C4-2B (cell line): Measurements from ENCODE around the gene NVL.
A peak's percentile ranks its signal among the peaks of the same experiment; 100 is the strongest.

ENCODE experiments used
- H3K27ac ChIP-seq: fragments of 450-650 bp; 2 replicates; pipeline ENCODE4 v1.5.1; 2017
- ZFX ChIP-seq: fragments of 450-650 bp; IDR thresholded peaks from 2 replicates; pipeline ENCODE4 v1.6.1; 2017
- TF ChIP-seq, protein P1 (sequence below): fragments of 450-650 bp; conservative IDR thresholded peaks from 2 replicates; pipeline ENCODE4 v1.5.1; 2017; ENCODE audit warnings: mild to moderate bottlenecking

Gene NVL

DNA sequence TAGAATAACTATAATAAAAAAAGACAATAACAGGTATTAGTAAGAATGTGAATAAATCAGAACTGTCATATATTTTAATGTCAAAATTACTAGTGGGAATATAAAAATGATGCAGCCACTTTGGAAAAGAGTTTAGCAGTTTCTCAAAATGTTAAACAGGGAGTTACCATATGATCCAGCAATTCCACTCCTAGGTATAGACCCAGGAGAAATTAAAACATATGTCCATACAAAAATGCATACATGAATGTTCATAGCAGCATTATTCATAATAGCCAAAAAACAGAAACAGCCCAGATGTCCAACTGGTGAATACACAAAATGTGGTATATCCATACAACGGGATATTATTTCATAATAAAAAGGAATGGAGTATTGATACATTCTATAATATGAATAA is 71.6 kb downstream of the NVL start:
- no peak for TF ChIP-seq ZFX
- TF ChIP-seq, protein P1, sequence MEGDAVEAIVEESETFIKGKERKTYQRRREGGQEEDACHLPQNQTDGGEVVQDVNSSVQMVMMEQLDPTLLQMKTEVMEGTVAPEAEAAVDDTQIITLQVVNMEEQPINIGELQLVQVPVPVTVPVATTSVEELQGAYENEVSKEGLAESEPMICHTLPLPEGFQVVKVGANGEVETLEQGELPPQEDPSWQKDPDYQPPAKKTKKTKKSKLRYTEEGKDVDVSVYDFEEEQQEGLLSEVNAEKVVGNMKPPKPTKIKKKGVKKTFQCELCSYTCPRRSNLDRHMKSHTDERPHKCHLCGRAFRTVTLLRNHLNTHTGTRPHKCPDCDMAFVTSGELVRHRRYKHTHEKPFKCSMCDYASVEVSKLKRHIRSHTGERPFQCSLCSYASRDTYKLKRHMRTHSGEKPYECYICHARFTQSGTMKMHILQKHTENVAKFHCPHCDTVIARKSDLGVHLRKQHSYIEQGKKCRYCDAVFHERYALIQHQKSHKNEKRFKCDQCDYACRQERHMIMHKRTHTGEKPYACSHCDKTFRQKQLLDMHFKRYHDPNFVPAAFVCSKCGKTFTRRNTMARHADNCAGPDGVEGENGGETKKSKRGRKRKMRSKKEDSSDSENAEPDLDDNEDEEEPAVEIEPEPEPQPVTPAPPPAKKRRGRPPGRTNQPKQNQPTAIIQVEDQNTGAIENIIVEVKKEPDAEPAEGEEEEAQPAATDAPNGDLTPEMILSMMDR: no peak
- no peak overlapping the region for H3K27ac ChIP-seq

DNA sequence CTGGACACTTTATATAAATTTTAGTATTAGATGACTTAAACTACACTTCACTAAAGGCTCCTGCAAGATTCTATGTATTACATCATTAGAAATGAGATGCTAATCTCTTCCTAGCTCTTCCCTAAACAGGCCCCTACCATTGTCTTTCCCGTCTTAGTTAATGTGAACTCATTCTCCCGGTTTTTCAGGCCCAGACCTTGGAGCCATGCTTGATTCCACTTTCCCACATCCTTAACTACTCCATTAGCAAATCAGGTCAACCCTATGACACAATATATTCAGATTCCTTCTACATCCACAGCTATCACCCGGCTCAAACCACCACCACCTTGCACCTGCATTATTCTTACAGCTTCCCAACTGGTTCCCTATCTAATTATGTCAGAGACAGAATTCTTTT is 73.3 kb downstream of the NVL start:
- TF ChIP-seq, protein P1: no peak
- no peak for TF ChIP-seq ZFX
- no peak overlapping the region for H3K27ac ChIP-seq

DNA sequence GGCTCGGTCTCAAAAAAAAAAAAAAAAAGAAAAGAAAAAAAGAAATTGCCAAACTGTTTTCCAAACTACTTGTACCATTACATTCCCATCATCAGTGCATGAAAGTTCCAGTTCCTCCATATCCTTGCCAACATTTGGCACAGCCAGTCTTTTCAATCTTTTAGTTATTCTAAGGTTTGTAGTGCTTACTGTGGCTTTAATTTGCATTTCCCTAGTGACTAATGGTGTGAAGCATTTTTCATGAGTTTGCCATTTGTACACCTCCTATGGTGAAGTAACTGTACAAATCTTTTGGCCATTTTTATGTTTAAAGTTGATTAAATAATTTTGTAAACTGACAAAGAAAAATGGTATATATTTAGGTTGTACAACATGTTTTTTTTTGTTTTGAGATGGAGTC is 76.3 kb downstream of the NVL start:
- no peak overlapping the region for H3K27ac ChIP-seq
- no peak for TF ChIP-seq ZFX
- TF ChIP-seq, protein P1: no peak

DNA sequence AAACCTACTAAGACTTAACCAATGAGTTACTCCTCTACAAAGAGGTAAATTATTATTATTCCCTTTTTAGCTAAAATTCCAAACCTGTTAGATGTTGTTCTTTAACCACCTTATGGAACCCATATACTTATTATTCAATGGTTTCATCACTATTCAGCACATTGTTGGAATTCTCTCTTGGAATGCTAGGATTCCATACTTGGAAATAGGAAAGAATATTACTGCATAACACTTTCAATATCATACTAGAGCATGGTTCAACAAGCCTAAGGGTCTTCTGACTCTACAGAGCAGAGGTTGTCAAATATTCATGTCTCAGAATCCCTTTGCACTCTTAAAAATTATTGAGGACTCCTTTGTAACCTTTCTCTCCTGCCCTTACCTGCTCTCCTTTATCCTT is 77.5 kb downstream of the NVL start:
- TF ChIP-seq, protein P1: no peak
- no peak for TF ChIP-seq ZFX
- no peak overlapping the region for H3K27ac ChIP-seq

DNA sequence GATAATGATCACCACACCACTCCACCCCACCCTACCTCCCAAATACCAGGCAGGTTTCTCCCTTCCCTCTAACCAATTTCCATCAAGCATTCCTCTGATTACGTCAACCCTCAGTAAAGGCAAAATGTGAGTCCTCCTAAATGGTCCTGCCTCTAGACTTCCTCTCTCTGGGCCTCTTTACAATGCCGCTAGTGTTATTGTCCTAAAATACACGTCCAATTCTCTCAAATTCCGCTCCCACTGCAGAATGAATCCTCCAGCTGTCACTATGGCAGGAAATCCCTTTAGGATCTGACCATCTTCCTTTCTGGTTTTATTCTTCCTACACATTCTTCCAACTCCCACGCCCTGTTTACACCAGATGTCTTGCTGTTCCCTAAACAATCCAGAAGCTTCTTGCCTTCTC is 78.2 kb downstream of the NVL start:
- H3K27ac ChIP-seq: no peak overlapping the region; the same call in 1 of the 2 replicates
- TF ChIP-seq ZFX: no peak
- TF ChIP-seq, protein P1: no peak

DNA sequence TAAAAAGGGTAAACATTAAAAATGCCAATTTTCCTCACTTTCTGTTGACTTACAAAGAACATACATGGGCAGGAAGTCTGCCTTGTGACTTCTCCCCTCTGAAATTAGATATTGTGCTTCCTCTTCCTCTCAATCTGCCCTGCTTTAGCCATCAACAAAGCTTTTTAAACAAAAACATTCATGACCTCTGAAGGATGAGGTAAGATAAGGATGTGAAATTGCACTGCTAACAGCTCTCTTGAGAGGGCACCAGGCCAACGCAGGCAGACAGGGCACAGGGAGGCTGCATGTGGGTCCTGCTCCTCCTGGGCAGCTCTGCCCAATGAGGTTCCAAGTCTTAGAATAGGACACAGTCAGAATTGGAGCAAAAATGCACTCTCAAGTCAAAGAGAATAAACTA is 84.8 kb downstream of the NVL start:
- H3K27ac ChIP-seq: peak overlapping the region; percentile 52
- no peak for TF ChIP-seq ZFX
- TF ChIP-seq, protein P1: no peak

DNA sequence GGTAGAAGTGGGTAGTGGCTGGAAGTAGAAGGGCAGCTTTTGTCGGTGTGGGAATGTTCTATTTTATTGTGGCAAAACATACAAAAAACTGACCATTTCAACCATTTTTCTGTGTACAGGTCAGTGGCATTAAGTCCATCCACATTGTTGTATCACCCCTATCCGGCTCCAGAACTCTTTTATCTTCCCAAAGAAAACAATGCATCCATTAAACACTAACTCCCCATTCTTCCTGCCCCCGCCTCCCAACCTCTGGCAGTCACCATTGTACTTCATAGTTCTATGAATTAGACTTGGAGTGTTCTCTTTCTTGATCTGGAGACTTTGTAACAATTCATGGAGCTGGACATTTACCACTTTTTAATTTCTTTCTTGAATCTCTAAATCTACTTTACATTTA is 91.2 kb downstream of the NVL start:
- TF ChIP-seq ZFX: no peak
- TF ChIP-seq, protein P1: no peak

More for the DNA sequence above, 91.2 kb downstream of the NVL start:
- no peak overlapping the region for H3K27ac ChIP-seq
